ENCODE results near the gene CDH4.

DNA sequence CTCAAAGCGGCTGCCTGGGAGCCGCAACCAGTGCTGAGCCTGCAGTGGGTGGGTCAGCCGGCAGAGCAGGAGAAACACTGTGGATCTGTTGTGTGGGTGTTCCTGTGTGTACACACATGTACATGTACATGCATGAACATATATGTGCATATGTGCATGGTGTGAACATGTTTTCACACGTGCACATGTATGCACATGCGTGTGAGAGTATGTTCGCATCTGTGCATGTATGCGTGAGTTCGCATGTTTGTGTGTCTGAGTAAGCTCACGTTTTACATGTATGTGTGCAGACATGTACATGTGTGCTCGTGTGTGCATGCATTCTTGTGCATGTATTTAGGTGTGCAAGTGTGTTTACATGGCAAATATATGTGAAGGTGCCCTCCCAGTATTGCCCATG is 302.6 kb downstream of the CDH4 start:
- TF ChIP-seq, protein P1, sequence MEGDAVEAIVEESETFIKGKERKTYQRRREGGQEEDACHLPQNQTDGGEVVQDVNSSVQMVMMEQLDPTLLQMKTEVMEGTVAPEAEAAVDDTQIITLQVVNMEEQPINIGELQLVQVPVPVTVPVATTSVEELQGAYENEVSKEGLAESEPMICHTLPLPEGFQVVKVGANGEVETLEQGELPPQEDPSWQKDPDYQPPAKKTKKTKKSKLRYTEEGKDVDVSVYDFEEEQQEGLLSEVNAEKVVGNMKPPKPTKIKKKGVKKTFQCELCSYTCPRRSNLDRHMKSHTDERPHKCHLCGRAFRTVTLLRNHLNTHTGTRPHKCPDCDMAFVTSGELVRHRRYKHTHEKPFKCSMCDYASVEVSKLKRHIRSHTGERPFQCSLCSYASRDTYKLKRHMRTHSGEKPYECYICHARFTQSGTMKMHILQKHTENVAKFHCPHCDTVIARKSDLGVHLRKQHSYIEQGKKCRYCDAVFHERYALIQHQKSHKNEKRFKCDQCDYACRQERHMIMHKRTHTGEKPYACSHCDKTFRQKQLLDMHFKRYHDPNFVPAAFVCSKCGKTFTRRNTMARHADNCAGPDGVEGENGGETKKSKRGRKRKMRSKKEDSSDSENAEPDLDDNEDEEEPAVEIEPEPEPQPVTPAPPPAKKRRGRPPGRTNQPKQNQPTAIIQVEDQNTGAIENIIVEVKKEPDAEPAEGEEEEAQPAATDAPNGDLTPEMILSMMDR (IDR thresholded peaks at IDR 0.05): no peak
- TF ChIP-seq TCF7L2 (IDR thresholded peaks at IDR 0.05; ENCODE audit: low read depth, low read length) (no peak), POLR2AphosphoS5 (IDR thresholded peaks at IDR 0.05; ENCODE audit: low read depth, low read length) (no peak)
- TF ChIP-seq, protein P2, sequence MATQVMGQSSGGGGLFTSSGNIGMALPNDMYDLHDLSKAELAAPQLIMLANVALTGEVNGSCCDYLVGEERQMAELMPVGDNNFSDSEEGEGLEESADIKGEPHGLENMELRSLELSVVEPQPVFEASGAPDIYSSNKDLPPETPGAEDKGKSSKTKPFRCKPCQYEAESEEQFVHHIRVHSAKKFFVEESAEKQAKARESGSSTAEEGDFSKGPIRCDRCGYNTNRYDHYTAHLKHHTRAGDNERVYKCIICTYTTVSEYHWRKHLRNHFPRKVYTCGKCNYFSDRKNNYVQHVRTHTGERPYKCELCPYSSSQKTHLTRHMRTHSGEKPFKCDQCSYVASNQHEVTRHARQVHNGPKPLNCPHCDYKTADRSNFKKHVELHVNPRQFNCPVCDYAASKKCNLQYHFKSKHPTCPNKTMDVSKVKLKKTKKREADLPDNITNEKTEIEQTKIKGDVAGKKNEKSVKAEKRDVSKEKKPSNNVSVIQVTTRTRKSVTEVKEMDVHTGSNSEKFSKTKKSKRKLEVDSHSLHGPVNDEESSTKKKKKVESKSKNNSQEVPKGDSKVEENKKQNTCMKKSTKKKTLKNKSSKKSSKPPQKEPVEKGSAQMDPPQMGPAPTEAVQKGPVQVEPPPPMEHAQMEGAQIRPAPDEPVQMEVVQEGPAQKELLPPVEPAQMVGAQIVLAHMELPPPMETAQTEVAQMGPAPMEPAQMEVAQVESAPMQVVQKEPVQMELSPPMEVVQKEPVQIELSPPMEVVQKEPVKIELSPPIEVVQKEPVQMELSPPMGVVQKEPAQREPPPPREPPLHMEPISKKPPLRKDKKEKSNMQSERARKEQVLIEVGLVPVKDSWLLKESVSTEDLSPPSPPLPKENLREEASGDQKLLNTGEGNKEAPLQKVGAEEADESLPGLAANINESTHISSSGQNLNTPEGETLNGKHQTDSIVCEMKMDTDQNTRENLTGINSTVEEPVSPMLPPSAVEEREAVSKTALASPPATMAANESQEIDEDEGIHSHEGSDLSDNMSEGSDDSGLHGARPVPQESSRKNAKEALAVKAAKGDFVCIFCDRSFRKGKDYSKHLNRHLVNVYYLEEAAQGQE (IDR thresholded peaks at IDR 0.05; ENCODE audit: insufficient read depth in 1 of 2, low read depth in 2 of 2, low read length in 1 of 2): no peak
